H1 (cell line): ENCODE data around the gene PTDSS2. TPM values are rescaled to one million over a fixed set of nuclear protein-coding genes. Genes with fewer than 3 reads are reported as not detected.

Source experiments
- BACH1 ChIP-seq: IDR thresholded peaks from 2 replicates; pipeline ENCODE4 v1.6.1; 2012; ENCODE audit warnings: low read length, improper control_type of control experiment
- BRCA1 ChIP-seq: IDR thresholded peaks from 2 replicates; pipeline ENCODE4 v1.6.1; 2012; ENCODE audit warnings: low read depth, low read length, improper control_type of control experiment
- CHD7 ChIP-seq: fragments of 300-600 bp; sonication (generic); IDR thresholded peaks from 2 replicates; pipeline ENCODE4 v1.7.1; 2012; ENCODE audit warnings: low read length, moderate library complexity, mild to moderate bottlenecking, inconsistent platforms; ENCODE audit not compliant: insufficient replicate concordance
- FOSL1 ChIP-seq: IDR thresholded peaks from 2 replicates; pipeline ENCODE4 v1.6.1; 2011; ENCODE audit warnings: mild to moderate bottlenecking, low read depth, low read length, moderate library complexity; ENCODE audit not compliant: insufficient read depth
- GTF2F1 ChIP-seq: IDR thresholded peaks from 2 replicates; pipeline ENCODE4 v1.6.1; 2012; ENCODE audit warnings: low read depth, low read length, improper control_type of control experiment, borderline replicate concordance
- MAFK ChIP-seq: IDR thresholded peaks from 2 replicates; pipeline ENCODE4 v1.6.1; 2012; ENCODE audit warnings: low read depth, mild to moderate bottlenecking, improper control_type of control experiment, low read length
- NANOG ChIP-seq: IDR thresholded peaks from 2 replicates; pipeline ENCODE4 v1.6.1; 2011; ENCODE audit warnings: low read length, low read depth, mild to moderate bottlenecking, inconsistent platforms; ENCODE audit not compliant: insufficient read depth, poor library complexity, severe bottlenecking
- PHF8 ChIP-seq: fragments of 200-600 bp; sonication (generic); conservative IDR thresholded peaks from 2 replicates; pipeline ENCODE4 v1.7.1; 2012; ENCODE audit warnings: low read depth, mild to moderate bottlenecking, inconsistent platforms, low read length, moderate library complexity
- POLR2A ChIP-seq, 2 experiments: IDR thresholded peaks; 1 replicate in 1 of 2; 2 replicates in 1 of 2; pipeline ENCODE4 v1.6.1; 2011; ENCODE audit warnings: low read depth in 2 of 2, low read length in 2 of 2, mild to moderate bottlenecking in 2 of 2; ENCODE audit errors: control extremely low read depth in 1 of 2
- RFX5 ChIP-seq: IDR thresholded peaks from 2 replicates; pipeline ENCODE4 v1.6.1; 2011; ENCODE audit warnings: low read depth, low read length, improper control_type of control experiment, borderline replicate concordance
- SP1 ChIP-seq: IDR thresholded peaks from 2 replicates; pipeline ENCODE4 v1.6.1; 2011; ENCODE audit warnings: low read depth, low read length
- TEAD4 ChIP-seq: IDR thresholded peaks from 2 replicates; pipeline ENCODE4 v1.6.1; 2012; ENCODE audit warnings: low read depth, low read length, inconsistent platforms, mixed read lengths
- polyA plus RNA-seq, 7 experiments: library from polyadenylated mRNA; depleted of rRNA in 3 of 7; stranded (reverse) in 5 of 7; unstranded in 2 of 7; fragments of >200 nt in 5 of 7; fragments of 200-250 nt in 2 of 7; gene quantifications; 1 replicate in 5 of 7; 2 replicates in 1 of 7; 4 replicates in 1 of 7; pipeline versions ENCODE4 v1.2.1 to v1.2.3, GENCODE V29; 2011 to 2013; ENCODE audit warnings: missing spikeins in 2 of 7, mixed read lengths in 2 of 7
- total RNA-seq: library from RNA; stranded (reverse); fragmentation: NEBNext Ultra II Directional; extraction: Animal tissue kit (Norgen Biotek cat#: 25700); gene quantifications from 2 replicates; pipeline ENCODE4 v1.2.1, GENCODE V29; 2021

Gene PTDSS2
- total and polyA plus RNA-seq, 2 of the 8 experiments (the other 6 are each of a cell fraction or from before 2014, with no cell fraction given): 48.7 to 68.2 TPM

GRCh38 chr11:514606-515005 lies 64.5 kb downstream of the PTDSS2 start (continued):
- TF ChIP-seq CHD7 (no peak), GTF2F1 (no peak), PHF8 (no peak), MAFK (no peak), SP1 (no peak), BRCA1 (no peak), POLR2A (IDR thresholded peaks at IDR 0.05; ENCODE audit: control extremely low read depth in 1 of 2, low read depth in 2 of 2, low read length in 2 of 2) (no peak), BACH1 (no peak), TEAD4 (no peak), FOSL1 (no peak), NANOG (no peak), RFX5 (no peak)
